Keratinocyte (primary cell): ENCODE measurements around the gene ATXN7L1. TPM values are rescaled to one million over a fixed set of nuclear protein-coding genes. Genes with fewer than 3 reads are reported as not detected.

ENCODE experiments used
- DNase-seq: peaks from one replicate; pipeline ENCODE4 v3.0.0-alpha.2; 2011; ENCODE audit warnings: low read depth, missing footprints, low spot score
- FAIRE-seq: peaks from 2 replicates; lab custom pipeline; 2011; peaks lifted over from hg19 to GRCh38; lab: Jason Lieb, UNC
- H2AFZ ChIP-seq: 2 replicates; pipeline ENCODE4 v1.6.0; 2012; ENCODE audit warnings: low read length, control low read depth, inconsistent platforms; ENCODE audit not compliant: control insufficient read depth
- H3K27ac ChIP-seq: 2 replicates; pipeline ENCODE4 v1.5.1; 2011; ENCODE audit warnings: low read length; ENCODE audit not compliant: control insufficient read depth, insufficient read depth
- H3K27me3 ChIP-seq: 3 replicates; pipeline ENCODE4 v1.6.0; 2011; ENCODE audit warnings: low read length; ENCODE audit not compliant: control insufficient read depth, insufficient read depth; ENCODE audit errors: extremely low read depth
- H3K36me3 ChIP-seq, 2 experiments: 2 replicates in 1 of 2; 3 replicates in 1 of 2; pipeline ENCODE4 v1.5.1; 2011; ENCODE audit warnings: low read length in 2 of 2, mild to moderate bottlenecking in 1 of 2; ENCODE audit not compliant: control insufficient read depth in 2 of 2, insufficient read depth in 2 of 2; ENCODE audit errors: extremely low read depth in 1 of 2
- H3K4me1 ChIP-seq: 3 replicates; pipeline ENCODE4 v1.5.1; 2011; ENCODE audit warnings: low read length; ENCODE audit not compliant: control insufficient read depth, insufficient read depth; ENCODE audit errors: extremely low read depth
- H3K4me2 ChIP-seq: 3 replicates; pipeline ENCODE4 v1.6.0; 2011; ENCODE audit warnings: low read depth, low read length; ENCODE audit not compliant: control insufficient read depth, insufficient read depth; ENCODE audit errors: extremely low read depth
- H3K4me3 ChIP-seq, 3 experiments: fragments of 200-600 bp in 1 of 3; sonication (generic) in 1 of 3; 2 replicates in 2 of 3; 3 replicates in 1 of 3; pipeline ENCODE4 v1.5.1; 2011 to 2016; ENCODE audit warnings: low read length in 3 of 3, mild to moderate bottlenecking in 3 of 3, control low read depth in 2 of 3, inconsistent platforms in 1 of 3, low read depth in 1 of 3, mixed read lengths in 1 of 3, mixed run types in 1 of 3, moderate library complexity in 1 of 3; ENCODE audit not compliant: control insufficient read depth in 2 of 3, insufficient read depth in 2 of 3; ENCODE audit errors: extremely low read depth in 1 of 3
- H3K79me2 ChIP-seq: 2 replicates; pipeline ENCODE4 v1.6.0; 2012; ENCODE audit warnings: low read length; ENCODE audit not compliant: control insufficient read depth, insufficient read depth
- H3K9ac ChIP-seq: 3 replicates; pipeline ENCODE4 v1.6.0; 2011; ENCODE audit warnings: low read length; ENCODE audit not compliant: control insufficient read depth, insufficient read depth; ENCODE audit errors: extremely low read depth
- H3K9me1 ChIP-seq: 3 replicates; pipeline ENCODE4 v1.6.0; 2011; ENCODE audit warnings: low read length; ENCODE audit not compliant: control insufficient read depth, insufficient read depth; ENCODE audit errors: extremely low read depth
- H3K9me3 ChIP-seq: 2 replicates; pipeline ENCODE4 v1.5.1; 2012; ENCODE audit warnings: low read depth, low read length; ENCODE audit not compliant: control insufficient read depth
- H4K20me1 ChIP-seq: 3 replicates; pipeline ENCODE4 v1.6.0; 2011; ENCODE audit warnings: low read length; ENCODE audit not compliant: control insufficient read depth, insufficient read depth; ENCODE audit errors: extremely low read depth
- EZH2 ChIP-seq: IDR thresholded peaks from one replicate; pipeline ENCODE4 v1.6.1; 2012; ENCODE audit warnings: inconsistent platforms, mild to moderate bottlenecking, low read length, moderate library complexity
- dilution Hi-C: fragments of 300-500 bp; cut with MboI; formaldehyde crosslinking; loops from one replicate; pipeline ENCODE4 v1.7.0; 2020; ENCODE audit warnings: low sequenced_read_pairs; ENCODE audit not compliant: extremely low pct_ligation_motif_present
- polyA plus RNA-seq, 5 experiments: library from polyadenylated mRNA; depleted of rRNA in 3 of 5; stranded (reverse) in 3 of 5; stranded (forward) in 1 of 5; unstranded in 1 of 5; fragments of >200 nt; gene quantifications; 1 replicate in 1 of 5; 2 replicates in 3 of 5; 3 replicates in 1 of 5; pipeline versions ENCODE4 v1.2.1 to v1.2.3, GENCODE V29; 2011 to 2012; ENCODE audit warnings: missing spikeins in 2 of 5, low read depth in 1 of 5, low replicate concordance in 1 of 5
- TF ChIP-seq, protein P1 (sequence below), 3 experiments: IDR thresholded peaks in 1 of 3; conservative IDR thresholded peaks in 1 of 3; optimal IDR thresholded peaks in 1 of 3; 2 replicates in 2 of 3; 3 replicates in 1 of 3; pipeline versions ENCODE3 to v1.5.1; 2011; ENCODE audit warnings: low read length in 3 of 3, mild to moderate bottlenecking in 3 of 3, moderate library complexity in 2 of 3, control low read depth in 1 of 3, inconsistent platforms in 1 of 3; ENCODE audit not compliant: insufficient read depth in 2 of 3; ENCODE audit errors: extremely low read depth in 1 of 3

The ATXN7L1 gene
- polyA plus RNA-seq, 1 donor (not counting 4 experiments of a cell fraction or from before 2014, with no cell fraction given): 4.8 TPM

- Histone ChIP-seq H3K27ac (peak overlapping the region; percentile 23), H3K4me1 (peaks cover 46% of the 10 kb centered on the region), H2AFZ (no peak overlapping the region), H3K36me3 (no peaks in the 10 kb centered on the region), H3K27me3 (no peaks in the 10 kb centered on the region), H3K4me2 (peak overlapping the region; percentile 39), H3K9me1 (no peaks in the 10 kb centered on the region), H3K4me3 (no peak overlapping the region), H3K9ac (no peak overlapping the region), H3K79me2 (no peaks in the 10 kb centered on the region), H4K20me1 (no peaks in the 10 kb centered on the region), H3K9me3 (no peaks in the 10 kb centered on the region)
- DNase-seq (no peak), FAIRE-seq (peak; percentile 9)
- TF ChIP-seq, protein P1, sequence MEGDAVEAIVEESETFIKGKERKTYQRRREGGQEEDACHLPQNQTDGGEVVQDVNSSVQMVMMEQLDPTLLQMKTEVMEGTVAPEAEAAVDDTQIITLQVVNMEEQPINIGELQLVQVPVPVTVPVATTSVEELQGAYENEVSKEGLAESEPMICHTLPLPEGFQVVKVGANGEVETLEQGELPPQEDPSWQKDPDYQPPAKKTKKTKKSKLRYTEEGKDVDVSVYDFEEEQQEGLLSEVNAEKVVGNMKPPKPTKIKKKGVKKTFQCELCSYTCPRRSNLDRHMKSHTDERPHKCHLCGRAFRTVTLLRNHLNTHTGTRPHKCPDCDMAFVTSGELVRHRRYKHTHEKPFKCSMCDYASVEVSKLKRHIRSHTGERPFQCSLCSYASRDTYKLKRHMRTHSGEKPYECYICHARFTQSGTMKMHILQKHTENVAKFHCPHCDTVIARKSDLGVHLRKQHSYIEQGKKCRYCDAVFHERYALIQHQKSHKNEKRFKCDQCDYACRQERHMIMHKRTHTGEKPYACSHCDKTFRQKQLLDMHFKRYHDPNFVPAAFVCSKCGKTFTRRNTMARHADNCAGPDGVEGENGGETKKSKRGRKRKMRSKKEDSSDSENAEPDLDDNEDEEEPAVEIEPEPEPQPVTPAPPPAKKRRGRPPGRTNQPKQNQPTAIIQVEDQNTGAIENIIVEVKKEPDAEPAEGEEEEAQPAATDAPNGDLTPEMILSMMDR (optimal IDR thresholded peaks at IDR 0.05 in 1 of 3, IDR thresholded peaks at IDR 0.05 in 1 of 3, conservative IDR thresholded peaks at IDR 0.05 in 1 of 3; ENCODE audit: extremely low read depth in 1 of 3, insufficient read depth in 2 of 3, low read length in 3 of 3): no peak
- TF ChIP-seq EZH2: no peak
- dilution Hi-C loops: no loop called here
These were observed 38.4 kb downstream of the ATXN7L1 start for GRCh38 chr7:105837765-105838626.

GRCh38 chr7:105835441-105835840, 41.0 kb downstream of the ATXN7L1 start:
- Histone ChIP-seq H3K27me3 (no peaks in the 10 kb centered on the region), H3K36me3 (no peaks in the 10 kb centered on the region), H3K9me3 (no peaks in the 10 kb centered on the region), H3K9ac (no peak overlapping the region), H3K27ac (no peak overlapping the region), H3K4me1 (peaks cover 39% of the 10 kb centered on the region), H3K4me2 (no peak overlapping the region), H3K4me3 (no peak overlapping the region), H3K79me2 (no peaks in the 10 kb centered on the region), H2AFZ (no peak overlapping the region), H4K20me1 (no peaks in the 10 kb centered on the region), H3K9me1 (no peaks in the 10 kb centered on the region)
- TF ChIP-seq, protein P1 (optimal IDR thresholded peaks at IDR 0.05 in 1 of 3, IDR thresholded peaks at IDR 0.05 in 1 of 3, conservative IDR thresholded peaks at IDR 0.05 in 1 of 3; ENCODE audit: extremely low read depth in 1 of 3, insufficient read depth in 2 of 3, low read length in 3 of 3): no peak
- TF ChIP-seq EZH2: no peak
- DNase-seq: no peak
- no peak for FAIRE-seq
- dilution Hi-C loops: no loop called here
